Smooth muscle cell (in vitro differentiated cells): ENCODE measurements around the gene GPR61. TPM values are rescaled to one million over a fixed set of nuclear protein-coding genes. Genes with fewer than 3 reads are reported as not detected.

Experiments used
- DNase-seq: peaks from one replicate; lab custom pipeline; 2025; ENCODE audit not compliant: unreplicated experiment; lab: John Stamatoyannopoulos, UW
- H2AFZ ChIP-seq: fragments of 200-600 bp; sonication (generic); 2 replicates; pipeline ENCODE4 v1.6.0; 2016; ENCODE audit warnings: antibody characterized with exemption, low read depth, mild to moderate bottlenecking
- H3F3A ChIP-seq: fragments of 200-600 bp; sonication (generic); 2 replicates; pipeline ENCODE4 v1.6.0; 2017; ENCODE audit warnings: antibody characterized with exemption, low read depth
- H3K27ac ChIP-seq: fragments of 200-600 bp; sonication (generic); 2 replicates; pipeline ENCODE4 v1.5.1; 2016; ENCODE audit warnings: low read depth, mild to moderate bottlenecking
- H3K27me3 ChIP-seq: fragments of 200-600 bp; sonication (generic); 2 replicates; pipeline ENCODE4 v1.6.1; 2016; ENCODE audit warnings: low read depth, mild to moderate bottlenecking
- H3K36me3 ChIP-seq: fragments of 200-600 bp; sonication (generic); 2 replicates; pipeline ENCODE4 v1.5.1; 2016; ENCODE audit warnings: low read depth
- H3K4me1 ChIP-seq: fragments of 200-600 bp; sonication (generic); 2 replicates; pipeline ENCODE4 v1.5.1; 2016; ENCODE audit warnings: low read depth
- H3K4me2 ChIP-seq: fragments of 200-600 bp; sonication (generic); 2 replicates; pipeline ENCODE4 v1.6.0; 2016; ENCODE audit warnings: mild to moderate bottlenecking
- H3K4me3 ChIP-seq: fragments of 200-600 bp; sonication (generic); 2 replicates; pipeline ENCODE4 v1.5.1; 2016; ENCODE audit warnings: mild to moderate bottlenecking
- H3K79me2 ChIP-seq: fragments of 200-600 bp; sonication (generic); 2 replicates; pipeline ENCODE4 v1.6.0; 2016; ENCODE audit warnings: low read depth, mild to moderate bottlenecking
- H3K9ac ChIP-seq: fragments of 200-600 bp; sonication (generic); 2 replicates; pipeline ENCODE4 v1.6.0; 2016; ENCODE audit warnings: low read depth
- H3K9me3 ChIP-seq: fragments of 200-600 bp; sonication (generic); replicated peaks from 2 replicates; pipeline ENCODE4 v1.5.1; 2016; ENCODE audit warnings: low read depth
- H4K20me1 ChIP-seq: fragments of 200-600 bp; sonication (generic); 2 replicates; pipeline ENCODE4 v1.6.0; 2016; ENCODE audit warnings: low read depth
- WGBS: methylation state at CpG from one replicate; pipeline ENCODE4 v1.1.7; 2016; ENCODE audit warnings: low lambda C conversion rate; 5-methylcytosine and 5-hydroxymethylcytosine counted together
- polyA plus RNA-seq: library from polyadenylated mRNA; unstranded; fragments of >200 nt; fragmentation: Nextera tagmentation; extraction: Ambion mirVana; gene quantifications from 2 replicates; pipeline ENCODE4 v1.2.1, GENCODE V29; 2016
- total RNA-seq: library from RNA; depleted of rRNA; stranded (reverse); fragments of >200 nt; gene quantifications from 2 replicates; pipeline ENCODE4 v1.2.3, GENCODE V29; 2014
- TF ChIP-seq, protein P1 (sequence below): fragments of 200-600 bp; sonication (generic); IDR thresholded peaks from 2 replicates; pipeline ENCODE4 v1.5.1; 2017; ENCODE audit warnings: borderline replicate concordance, mild to moderate bottlenecking, antibody characterized with exemption; ENCODE audit not compliant: insufficient read depth, poor library complexity, severe bottlenecking

The GPR61 gene
- total and polyA plus RNA-seq, 2 experiments from 2014 or later = 0.37 TPM; not detected in 1

DNA sequence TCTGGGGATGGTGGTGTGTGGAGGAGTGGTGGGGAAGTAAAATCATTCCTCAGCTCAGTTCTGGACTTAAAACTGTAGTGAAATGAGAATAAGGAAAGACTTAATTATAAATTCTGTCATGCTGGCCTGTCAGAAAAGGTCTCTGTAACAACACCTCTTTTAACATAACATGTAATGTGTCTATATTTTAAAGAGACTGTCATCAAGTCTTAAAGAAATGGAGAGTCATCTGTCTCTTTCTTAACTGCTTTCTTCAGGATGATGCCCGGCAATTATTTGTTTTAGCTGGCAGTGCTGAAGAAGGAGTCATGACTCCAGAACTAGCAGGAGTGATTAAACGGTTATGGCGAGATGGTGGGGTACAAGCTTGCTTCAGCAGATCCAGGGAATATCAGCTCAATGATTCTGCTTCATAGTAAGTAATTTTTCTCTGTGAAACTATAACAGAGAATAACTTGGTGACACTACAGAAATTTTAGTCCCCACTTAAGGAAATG, 39.3 kb downstream of the GPR61 start:
- TF ChIP-seq, protein P1, sequence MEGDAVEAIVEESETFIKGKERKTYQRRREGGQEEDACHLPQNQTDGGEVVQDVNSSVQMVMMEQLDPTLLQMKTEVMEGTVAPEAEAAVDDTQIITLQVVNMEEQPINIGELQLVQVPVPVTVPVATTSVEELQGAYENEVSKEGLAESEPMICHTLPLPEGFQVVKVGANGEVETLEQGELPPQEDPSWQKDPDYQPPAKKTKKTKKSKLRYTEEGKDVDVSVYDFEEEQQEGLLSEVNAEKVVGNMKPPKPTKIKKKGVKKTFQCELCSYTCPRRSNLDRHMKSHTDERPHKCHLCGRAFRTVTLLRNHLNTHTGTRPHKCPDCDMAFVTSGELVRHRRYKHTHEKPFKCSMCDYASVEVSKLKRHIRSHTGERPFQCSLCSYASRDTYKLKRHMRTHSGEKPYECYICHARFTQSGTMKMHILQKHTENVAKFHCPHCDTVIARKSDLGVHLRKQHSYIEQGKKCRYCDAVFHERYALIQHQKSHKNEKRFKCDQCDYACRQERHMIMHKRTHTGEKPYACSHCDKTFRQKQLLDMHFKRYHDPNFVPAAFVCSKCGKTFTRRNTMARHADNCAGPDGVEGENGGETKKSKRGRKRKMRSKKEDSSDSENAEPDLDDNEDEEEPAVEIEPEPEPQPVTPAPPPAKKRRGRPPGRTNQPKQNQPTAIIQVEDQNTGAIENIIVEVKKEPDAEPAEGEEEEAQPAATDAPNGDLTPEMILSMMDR = no peak
- no peak overlapping the region for H2AFZ ChIP-seq
- H3F3A ChIP-seq = no peaks in the 10 kb centered on the region
- no peak overlapping the region for H3K4me2 ChIP-seq
- peaks cover 18% of the 10 kb centered on the region for H3K36me3 ChIP-seq
- H4K20me1 ChIP-seq = peaks cover 87% of the 10 kb centered on the region
- no peaks in the 10 kb centered on the region for H3K27me3 ChIP-seq
- peaks cover 60% of the 10 kb centered on the region for H3K79me2 ChIP-seq
- H3K4me1 ChIP-seq = no peaks in the 10 kb centered on the region
- no peaks in the 10 kb centered on the region for H3K9me3 ChIP-seq
- WGBS = 96% methylated on average over 3 of the region's 3 CpGs
- no peak for DNase-seq
- H3K4me3 ChIP-seq = no peak overlapping the region
- no peak overlapping the region for H3K9ac ChIP-seq
- H3K27ac ChIP-seq = peak overlapping the region; percentile 10

DNA sequence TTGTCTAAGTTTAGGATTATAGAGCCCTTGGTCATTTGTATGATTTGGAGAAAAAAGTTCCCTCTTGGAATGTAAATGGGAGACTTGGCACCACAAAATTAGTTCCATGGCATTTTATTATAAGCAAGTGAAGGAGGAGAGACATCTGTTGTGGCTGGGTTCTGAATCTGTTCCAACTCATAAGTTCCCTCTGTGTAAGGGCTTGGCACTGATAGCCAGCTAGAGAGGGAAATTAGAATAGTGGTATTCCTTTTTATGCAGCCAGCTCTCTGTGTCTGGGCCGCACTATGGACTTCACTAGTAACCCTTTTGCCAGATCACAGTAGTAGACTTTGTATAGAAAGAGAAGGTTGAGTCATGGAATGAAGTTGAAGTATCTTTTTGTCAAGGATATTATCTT, 39.8 kb downstream of the GPR61 start:
- H3F3A ChIP-seq = no peaks in the 10 kb centered on the region
- H3K4me2 ChIP-seq = no peak overlapping the region
- no peak overlapping the region for H3K9ac ChIP-seq
- no peaks in the 10 kb centered on the region for H3K27me3 ChIP-seq
- H3K79me2 ChIP-seq = peaks cover 59% of the 10 kb centered on the region
- TF ChIP-seq, protein P1 = no peak
- no peaks in the 10 kb centered on the region for H3K9me3 ChIP-seq
- peak overlapping the region; percentile 10 for H3K27ac ChIP-seq
- no peak for DNase-seq
- H3K4me1 ChIP-seq = no peaks in the 10 kb centered on the region
- 100% methylated on average over 1 of the region's 1 CpG for WGBS
- H3K4me3 ChIP-seq = no peak overlapping the region
- peaks cover 87% of the 10 kb centered on the region for H4K20me1 ChIP-seq
- no peak overlapping the region for H2AFZ ChIP-seq
- H3K36me3 ChIP-seq = peaks cover 23% of the 10 kb centered on the region

DNA sequence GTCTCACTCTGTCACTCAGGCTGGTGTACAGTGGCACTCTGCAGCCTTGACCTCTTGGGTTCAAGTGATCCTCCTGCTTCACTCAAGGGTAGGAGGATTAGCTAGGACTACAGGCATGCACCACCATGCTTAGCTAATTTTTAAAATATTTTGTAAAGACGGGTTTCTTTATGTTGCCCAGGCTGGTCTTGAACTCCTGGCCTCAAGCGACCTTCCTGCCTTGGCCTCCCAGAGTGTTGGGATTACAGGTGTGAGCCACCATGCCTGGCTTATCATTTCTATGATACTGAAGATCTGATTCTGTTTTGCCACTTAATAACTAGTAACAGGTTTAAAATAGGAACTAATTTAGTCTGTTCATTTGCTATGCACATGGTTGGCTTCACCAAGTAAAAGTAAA, 42.3 kb downstream of the GPR61 start:
- TF ChIP-seq, protein P1 = no peak

DNA sequence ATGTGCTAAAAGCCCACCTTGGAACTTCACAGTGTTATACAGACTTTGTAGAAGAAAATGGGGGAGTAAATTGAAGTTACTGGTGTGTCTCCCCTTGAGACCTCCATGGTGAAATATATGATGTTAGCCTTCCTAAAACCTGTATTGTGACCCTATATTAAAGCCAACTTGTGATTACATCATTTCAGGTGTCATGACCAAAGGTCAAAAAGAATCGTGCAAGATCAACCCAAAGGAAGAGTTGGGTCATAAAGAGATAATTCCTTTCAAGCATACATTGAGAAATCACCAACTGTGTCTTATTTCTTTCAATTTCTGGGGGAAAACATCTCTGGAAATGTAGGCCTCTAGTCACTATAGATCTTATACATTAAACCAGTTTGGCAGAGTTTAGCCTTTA, 45.1 kb downstream of the GPR61 start:
- TF ChIP-seq, protein P1 = no peak
- Histone ChIP-seq H3K4me1 (no peaks in the 10 kb centered on the region), H3K36me3 (peaks cover 52% of the 10 kb centered on the region), H3K9me3 (no peaks in the 10 kb centered on the region), H3K4me3 (no peak overlapping the region), H3K27me3 (no peaks in the 10 kb centered on the region), H3F3A (no peaks in the 10 kb centered on the region), H4K20me1 (peaks cover 54% of the 10 kb centered on the region), H3K27ac (no peak overlapping the region), H3K9ac (no peak overlapping the region), H3K79me2 (peaks cover 20% of the 10 kb centered on the region), H2AFZ (no peak overlapping the region), H3K4me2 (no peak overlapping the region)
- 100% methylated on average over 1 of the region's 1 CpG for WGBS
- DNase-seq = no peak

More for the DNA sequence above, 42.3 kb downstream of the GPR61 start:
- Histone ChIP-seq H3K4me2 (no peak overlapping the region), H3K36me3 (peaks cover 43% of the 10 kb centered on the region), H3K9me3 (no peaks in the 10 kb centered on the region), H4K20me1 (peaks cover 69% of the 10 kb centered on the region), H3K27ac (no peak overlapping the region), H3F3A (no peaks in the 10 kb centered on the region), H3K4me3 (no peak overlapping the region), H3K27me3 (no peaks in the 10 kb centered on the region), H3K4me1 (no peaks in the 10 kb centered on the region), H2AFZ (no peak overlapping the region), H3K79me2 (peaks cover 36% of the 10 kb centered on the region), H3K9ac (no peak overlapping the region)
- WGBS = 88% methylated on average over 2 of the region's 2 CpGs
- no peak for DNase-seq
